HCT116 (cell line): ENCODE data around the gene ZFAND5.

Experiments used
- JUND ChIP-seq: IDR thresholded peaks from 2 replicates; pipeline ENCODE4 v1.6.1; 2012
- ZFX ChIP-seq: fragments of 450-650 bp; IDR thresholded peaks from 2 replicates; pipeline ENCODE4 v1.6.1; 2017
- TF ChIP-seq, protein P1 (sequence below), 3 experiments: fragments of 200-600 bp in 1 of 3; sonication (generic) in 1 of 3; IDR thresholded peaks in 2 of 3; conservative IDR thresholded peaks in 1 of 3; 2 replicates each; pipeline ENCODE4 v1.5.1; 2012 to 2017; ENCODE audit warnings: low read depth in 2 of 3, low read length in 2 of 3, antibody characterized with exemption in 1 of 3, borderline replicate concordance in 1 of 3, control low read depth in 1 of 3, mild to moderate bottlenecking in 1 of 3, mixed read lengths in 1 of 3, mixed run types in 1 of 3, moderate library complexity in 1 of 3; ENCODE audit not compliant: insufficient read depth in 1 of 3

DNA sequence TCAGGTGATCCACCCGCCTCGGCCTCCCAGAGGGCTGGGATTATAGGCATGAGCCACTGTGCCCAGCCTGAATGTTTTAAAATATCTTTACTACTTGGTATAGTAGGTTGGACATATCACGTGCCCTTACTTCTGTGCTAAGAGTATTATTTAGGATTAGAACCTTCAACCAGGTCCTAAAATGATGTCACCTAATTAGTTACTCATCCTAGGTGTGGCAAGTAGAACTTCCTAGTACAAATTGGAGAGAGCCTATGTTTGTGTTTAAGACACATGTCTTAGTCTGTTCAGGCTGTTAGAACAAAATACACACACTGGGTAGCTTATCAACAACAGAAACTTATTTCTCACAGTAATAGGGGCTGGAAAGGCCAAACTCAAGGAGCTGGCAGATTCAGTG lies 51.5 kb downstream of the ZFAND5 start:
- no peak for TF ChIP-seq ZFX
- TF ChIP-seq, protein P1, sequence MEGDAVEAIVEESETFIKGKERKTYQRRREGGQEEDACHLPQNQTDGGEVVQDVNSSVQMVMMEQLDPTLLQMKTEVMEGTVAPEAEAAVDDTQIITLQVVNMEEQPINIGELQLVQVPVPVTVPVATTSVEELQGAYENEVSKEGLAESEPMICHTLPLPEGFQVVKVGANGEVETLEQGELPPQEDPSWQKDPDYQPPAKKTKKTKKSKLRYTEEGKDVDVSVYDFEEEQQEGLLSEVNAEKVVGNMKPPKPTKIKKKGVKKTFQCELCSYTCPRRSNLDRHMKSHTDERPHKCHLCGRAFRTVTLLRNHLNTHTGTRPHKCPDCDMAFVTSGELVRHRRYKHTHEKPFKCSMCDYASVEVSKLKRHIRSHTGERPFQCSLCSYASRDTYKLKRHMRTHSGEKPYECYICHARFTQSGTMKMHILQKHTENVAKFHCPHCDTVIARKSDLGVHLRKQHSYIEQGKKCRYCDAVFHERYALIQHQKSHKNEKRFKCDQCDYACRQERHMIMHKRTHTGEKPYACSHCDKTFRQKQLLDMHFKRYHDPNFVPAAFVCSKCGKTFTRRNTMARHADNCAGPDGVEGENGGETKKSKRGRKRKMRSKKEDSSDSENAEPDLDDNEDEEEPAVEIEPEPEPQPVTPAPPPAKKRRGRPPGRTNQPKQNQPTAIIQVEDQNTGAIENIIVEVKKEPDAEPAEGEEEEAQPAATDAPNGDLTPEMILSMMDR (IDR thresholded peaks at IDR 0.05 in 2 of 3, conservative IDR thresholded peaks at IDR 0.05 in 1 of 3; ENCODE audit: borderline replicate concordance in 1 of 3, insufficient read depth in 1 of 3, low read depth in 2 of 3, low read length in 2 of 3), result no peak
- TF ChIP-seq JUND, result no peak
